HG03108 (cell line): Measurements from ENCODE around the gene SLC25A33.
"Not testable (repeated sequence)": the region's sequence is repeated elsewhere in the genome, so short reads cannot be mapped to it uniquely, and the experiment has no call there.

Experiments
- ATAC-seq: cut with Tn5 transposase; IDR thresholded peaks from one replicate; pipeline ENCODE4 v1.9.1; 2021; ENCODE audit warnings: moderate library complexity; ENCODE audit not compliant: unreplicated experiment

The SLC25A33 gene, protein sequence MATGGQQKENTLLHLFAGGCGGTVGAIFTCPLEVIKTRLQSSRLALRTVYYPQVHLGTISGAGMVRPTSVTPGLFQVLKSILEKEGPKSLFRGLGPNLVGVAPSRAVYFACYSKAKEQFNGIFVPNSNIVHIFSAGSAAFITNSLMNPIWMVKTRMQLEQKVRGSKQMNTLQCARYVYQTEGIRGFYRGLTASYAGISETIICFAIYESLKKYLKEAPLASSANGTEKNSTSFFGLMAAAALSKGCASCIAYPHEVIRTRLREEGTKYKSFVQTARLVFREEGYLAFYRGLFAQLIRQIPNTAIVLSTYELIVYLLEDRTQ

DNA sequence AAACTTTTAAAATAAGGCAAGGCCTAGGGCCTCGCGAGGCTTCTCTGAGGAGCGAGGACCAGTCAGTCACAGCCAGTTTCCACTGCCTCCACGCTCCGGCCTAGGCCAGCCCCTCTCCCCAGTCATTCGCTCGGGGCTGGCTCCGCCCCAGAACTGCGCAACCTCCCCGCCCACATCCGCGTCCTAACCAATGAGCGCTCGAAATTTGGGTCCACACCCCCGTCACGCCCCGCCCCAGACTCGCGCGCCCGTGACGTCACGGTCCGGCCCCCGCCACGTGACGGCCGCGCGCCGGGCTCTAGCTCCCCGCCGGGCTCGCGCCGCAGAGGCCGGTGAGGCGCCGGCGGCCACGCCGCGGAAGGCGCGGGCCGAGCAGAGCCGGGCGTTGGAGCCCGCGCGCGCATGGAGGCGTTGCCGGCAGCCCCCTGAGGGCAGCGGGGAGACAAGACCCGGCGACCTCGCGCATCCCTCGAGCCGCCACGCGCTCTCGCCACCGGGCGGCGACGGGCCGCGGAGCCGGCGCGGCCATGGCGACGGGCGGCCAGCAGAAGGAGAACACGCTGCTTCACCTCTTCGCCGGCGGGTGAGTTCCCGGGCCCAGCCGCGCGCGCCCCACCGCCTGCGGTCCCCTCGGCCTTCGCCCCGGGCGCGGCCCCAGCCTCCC, at the start of gene SLC25A33:
SLC25A33 (plus strand) TSS at position 301 of the 664 bp plus-strand sequence; CDS start at position 528, 227 bp downstream.
- ATAC-seq: peak; percentile 96

DNA sequence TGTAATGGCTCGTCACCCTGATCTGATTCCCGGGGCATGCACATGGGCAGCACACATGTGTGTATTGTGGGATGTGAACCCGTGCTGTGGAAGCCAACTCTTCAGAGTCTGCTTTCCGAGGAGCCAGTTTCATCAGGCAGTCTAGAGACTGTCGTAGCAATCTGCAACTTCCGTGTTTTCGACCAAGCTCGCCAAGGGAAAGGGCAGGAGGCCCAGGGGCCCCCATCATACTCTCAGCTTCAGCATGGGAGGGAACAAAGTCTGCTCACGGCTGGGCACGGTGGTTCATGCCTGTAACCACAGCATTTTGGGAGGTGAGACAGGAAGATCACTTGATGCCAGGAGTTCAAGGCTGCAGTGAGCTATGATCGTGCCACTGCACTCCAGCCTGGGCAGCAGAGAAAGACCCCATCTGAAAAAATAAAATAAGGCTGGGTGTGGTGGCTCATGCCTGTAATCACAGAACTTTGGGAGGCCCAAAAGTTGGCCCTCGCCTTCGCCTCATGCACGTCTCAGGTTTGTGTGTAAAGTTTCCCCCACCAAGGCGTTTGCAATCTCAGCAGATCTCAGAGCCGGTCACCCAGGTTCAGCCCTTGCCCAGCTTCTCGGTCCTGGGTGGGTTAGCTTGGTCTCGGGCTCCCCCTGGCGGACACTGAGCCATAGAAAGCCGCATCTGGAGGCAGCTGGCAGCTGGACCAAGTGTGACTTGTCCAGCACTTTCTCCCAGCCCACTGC, 48.5 kb upstream of the SLC25A33 start:
- ATAC-seq: no peak

DNA sequence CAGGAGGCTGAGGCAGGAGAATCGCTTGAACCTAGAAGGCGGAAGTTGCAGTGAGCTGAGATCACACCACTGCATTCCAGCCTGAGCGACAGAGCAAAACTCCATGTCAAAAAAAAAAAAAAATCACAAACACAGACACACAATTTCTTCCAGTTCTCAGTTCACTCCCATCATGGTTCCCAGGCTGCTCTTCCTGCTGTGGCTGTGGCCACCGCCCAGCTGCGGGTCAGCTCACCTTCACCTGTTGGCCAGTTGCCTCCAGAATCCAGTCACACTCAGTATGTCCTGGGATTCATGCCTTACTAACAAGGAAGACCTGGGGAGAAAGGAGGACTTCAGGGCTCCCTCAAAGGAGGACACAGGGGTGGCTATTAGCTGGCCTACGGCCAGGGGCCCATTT, 45.9 kb upstream of the SLC25A33 start:
- no peak for ATAC-seq

DNA sequence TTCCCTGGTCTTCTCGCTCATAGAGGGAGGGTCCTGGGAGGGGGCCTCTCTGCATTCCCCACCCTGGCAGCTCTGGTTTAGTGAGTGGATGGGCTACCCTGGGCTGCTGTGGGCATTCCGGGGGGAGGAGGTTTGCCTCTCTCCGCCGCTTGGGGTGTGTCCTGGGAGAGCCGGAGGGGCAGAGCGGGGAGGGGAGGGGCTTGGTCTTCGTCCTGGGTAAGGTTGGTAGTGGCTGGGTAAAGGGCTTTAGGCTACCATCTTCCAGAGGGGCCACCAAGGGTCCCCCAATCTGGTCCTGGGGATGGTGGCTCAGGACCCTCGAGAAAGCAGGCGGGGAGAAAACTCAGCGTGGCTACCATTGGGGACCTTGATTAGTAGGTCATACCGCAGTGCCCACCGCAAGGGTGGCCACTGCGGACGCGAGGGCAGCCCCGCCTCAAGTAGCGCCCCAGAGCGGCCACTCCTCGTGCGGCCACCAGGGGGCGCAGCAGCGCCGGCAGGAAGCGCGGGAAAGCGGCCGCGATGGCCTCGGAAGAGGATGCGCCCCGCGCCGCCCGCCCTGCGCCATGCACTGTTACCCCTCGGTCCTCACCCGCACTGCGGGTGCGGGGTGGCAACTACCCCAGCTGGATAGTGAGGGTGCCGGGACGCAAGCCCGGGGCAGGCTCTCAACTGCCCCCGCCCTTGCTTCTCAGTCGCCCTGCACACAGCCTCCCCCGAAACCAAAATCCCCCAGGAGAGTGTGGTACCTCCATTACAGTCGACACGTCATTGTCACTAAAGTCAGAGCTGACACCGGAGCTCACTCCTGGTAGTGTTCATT, 44.1 kb upstream of the SLC25A33 start:
- peak; percentile 49 for ATAC-seq

DNA sequence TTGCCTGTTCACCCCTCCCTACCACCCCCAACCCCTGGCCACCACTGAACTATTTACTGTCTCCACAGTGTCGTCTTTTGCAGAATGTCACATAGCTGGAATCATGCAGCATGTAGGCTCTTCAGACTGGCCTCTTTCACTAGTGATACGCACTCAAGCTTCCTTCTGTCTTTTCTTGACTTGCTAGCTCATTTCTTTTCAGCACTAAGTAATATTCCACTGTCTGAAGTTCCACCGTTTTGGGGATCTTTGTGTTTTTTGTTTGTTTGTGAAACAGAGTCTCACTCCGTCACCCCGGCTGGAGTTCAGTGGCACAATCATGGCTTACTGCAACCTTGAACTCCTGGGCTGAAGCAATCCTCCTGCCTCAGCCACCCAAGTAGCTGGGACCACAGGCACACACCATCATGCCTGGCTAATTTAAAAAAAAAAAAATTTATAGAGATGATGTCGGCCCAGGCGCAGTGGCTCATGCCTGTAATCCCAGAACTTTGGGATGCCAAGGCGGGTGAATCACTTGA, 43.4 kb upstream of the SLC25A33 start:
- ATAC-seq: no peak

DNA sequence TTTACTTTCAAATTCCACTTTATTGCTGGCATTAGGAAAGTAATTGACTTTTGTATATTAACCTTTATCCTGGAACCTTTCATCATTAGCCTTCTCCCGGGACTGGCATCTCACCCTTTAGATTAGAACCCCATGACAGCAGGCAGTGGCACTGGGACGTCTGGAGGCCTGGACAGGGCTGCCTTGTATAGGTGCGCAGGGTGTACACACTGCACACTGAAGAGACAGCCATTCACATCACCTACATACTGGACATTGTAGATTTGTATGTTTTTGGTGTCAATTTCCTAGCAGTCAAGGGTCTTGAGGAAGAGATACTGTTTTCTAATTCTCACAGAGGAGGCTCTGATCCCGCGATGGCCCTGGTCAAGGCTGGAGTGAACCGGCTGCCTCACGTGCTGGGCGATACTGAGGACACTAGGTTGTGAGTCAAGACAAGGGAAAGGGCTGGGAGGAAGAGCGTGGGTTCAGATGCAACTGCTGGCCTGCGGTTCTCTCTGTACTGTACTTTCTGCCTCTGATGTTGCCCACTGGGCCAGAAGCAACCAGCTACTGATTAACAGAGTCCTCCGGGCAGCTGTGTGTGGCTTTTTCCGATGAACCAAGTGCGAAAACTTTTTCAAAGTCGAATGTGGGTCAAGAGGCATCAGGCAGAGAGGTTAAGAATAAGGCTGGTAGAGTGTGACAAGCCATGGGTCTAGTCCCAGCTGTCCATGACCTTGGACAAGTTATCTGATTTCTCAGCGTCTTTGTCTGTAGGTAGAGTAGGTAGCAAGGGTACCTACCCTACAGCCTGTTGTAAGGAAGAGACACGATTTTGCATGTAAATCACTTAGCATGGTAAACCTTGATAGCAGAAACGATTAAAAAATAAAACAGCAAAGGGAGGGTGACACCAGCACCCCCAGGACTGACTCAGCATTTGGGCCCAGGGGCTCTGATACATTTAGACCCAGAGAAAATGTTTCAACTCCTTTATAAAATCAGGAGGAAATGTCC, 38.2 kb upstream of the SLC25A33 start:
- ATAC-seq: no peak

DNA sequence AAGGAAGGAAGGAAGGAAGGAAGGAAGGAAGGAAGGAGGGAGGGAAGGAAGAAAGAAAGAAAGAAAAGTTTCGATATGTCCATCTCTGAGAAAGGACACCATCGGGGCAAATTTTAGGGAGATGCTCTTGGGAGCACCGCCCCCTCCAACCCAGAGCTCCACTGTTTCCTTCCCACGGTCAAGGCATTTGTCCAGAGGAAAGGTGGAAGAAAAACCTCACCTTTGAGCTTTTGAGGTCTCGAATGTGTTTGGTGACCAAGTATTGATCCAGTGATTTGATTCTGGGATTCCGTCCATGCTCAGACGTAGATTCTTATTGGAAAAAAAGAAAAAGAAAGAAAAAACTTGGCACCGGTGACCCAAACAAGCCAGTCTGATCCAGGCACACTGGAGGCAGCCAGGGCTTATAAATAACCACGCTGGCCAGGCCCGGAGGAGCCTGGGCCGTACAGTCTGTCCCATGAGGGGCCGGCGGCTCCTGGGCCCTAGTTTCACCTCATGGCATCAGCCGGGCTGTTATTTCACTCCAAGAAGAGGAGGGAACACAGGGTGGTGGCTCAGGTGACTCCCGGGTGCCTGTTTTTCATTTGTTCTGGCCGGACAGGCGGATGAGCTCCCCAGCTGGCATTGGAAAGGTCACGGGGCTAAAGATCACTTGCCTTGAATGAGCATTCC, 36.1 kb upstream of the SLC25A33 start:
- no peak for ATAC-seq

DNA sequence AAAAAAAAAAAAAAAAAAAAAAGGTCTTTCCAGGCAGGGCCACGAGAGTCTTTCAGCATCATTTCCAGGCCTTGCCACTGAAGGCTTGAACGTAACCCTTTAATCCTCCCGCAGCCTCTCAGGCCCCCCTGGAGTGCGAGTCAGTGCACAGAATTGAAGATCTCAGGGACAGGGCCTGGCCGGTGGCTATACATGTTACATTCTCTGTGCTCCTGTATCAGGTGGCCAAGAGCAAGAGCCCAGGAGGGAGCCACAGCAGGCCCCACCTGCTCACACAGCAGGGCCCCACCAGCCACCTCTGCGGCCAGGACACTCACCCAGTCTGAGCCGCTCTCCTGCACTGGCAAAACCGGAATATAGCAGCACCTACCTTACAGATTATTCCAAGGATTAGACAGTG, 34.1 kb upstream of the SLC25A33 start:
- no peak for ATAC-seq

DNA sequence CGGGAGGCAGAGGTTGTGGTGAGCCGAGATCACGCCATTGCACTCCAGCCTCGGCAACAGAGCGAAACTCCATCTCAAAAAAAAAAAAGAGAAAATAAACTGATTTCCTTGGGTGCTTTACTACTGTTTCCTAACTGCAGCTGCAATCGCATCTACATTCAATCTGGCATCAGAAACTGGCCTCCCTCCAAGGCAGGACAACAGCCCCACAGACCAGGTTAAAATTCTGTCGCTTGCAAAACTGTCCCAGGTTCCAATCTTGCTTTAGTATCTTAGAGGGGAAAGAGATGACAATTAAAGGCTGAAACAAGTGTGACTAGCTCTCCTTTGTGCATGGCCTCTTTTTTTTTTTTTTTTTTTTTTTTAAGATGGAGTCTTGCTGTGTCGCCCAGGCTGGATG, 32.4 kb upstream of the SLC25A33 start:
- no peak for ATAC-seq

DNA sequence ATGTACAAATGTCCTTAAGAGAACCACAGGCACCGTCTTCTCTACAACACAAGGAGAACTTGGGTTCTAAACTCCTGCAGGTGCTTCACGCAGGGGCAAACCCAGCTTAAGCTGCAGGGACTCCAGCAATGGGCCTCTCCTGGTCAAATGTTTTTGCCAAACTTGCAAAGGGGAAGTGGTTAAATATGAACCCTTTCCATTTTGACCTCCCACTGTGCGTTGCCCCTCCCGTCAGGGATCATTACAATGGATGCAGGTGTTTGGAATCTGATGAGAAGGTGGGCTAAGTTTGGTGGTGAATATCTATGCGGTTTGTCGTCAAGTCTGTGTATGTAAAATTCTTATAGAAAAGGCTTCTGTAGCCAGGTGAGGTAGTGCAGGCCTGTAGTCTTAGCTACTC, 29.1 kb upstream of the SLC25A33 start:
- no peak for ATAC-seq

DNA sequence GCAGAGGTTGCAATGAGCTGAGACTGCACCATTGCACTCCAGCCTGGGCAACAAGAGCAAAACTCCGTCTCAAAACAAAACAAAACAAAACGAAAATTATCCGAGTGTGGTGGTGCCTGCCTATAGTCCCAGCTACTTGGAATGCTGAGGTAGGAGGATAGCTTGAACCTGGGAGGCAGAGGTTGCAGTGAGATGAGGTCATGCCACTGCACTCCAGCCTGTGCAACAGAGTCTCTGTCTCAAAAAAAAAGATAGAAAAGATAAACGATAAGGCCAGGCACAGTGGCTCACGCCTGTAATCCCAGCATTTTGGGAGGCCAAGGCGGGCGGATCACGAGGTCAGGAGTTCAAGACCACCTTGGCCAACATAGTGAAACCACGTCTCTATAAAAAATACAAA, 23.7 kb upstream of the SLC25A33 start:
- not testable (repeated sequence) for ATAC-seq

DNA sequence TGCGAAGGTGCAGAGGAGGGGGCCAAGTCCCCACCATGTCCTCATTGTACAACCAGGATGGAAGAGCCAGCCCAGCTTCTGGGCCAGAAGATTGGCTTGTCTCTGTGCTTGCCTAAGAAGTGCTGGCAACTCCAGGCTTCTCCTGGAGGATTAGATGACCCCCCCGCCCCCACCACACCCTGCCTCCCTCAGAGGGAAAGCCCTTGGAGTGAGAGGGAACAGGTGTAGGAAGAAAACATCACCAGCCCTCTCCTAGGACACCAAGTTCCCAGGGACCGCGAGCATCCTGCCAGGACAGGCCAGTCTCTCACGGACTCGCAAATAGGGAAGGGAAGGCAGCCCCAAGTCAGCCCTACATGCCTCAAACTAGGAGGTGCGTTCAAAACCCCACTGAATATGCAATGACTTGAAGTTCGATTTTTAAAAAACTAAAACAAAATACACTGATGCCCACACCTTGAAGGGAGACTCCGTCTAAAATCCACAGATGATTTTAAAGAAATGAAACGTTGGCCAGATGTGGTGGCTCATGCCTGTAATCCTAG, 20.7 kb upstream of the SLC25A33 start:
- no peak for ATAC-seq

DNA sequence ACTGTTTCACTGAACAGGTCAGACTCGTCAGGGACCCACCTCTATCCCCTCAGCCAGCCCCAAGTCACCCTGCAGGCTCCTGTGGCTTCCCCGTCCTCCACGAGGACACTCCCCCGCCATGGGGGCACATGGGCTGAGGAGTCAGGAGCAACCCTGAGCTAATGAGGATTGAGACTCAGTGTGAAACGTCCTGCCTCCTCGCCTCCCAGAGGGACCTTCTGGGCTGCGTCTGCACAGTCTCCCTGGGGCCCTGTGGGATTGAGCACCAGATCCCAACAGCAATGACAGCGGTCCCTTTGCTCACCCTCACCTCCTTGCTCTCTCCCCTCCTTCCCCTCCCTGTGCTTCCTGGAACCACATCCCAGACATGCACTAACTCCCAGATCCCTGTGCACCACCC, 18.9 kb upstream of the SLC25A33 start:
- no peak for ATAC-seq

DNA sequence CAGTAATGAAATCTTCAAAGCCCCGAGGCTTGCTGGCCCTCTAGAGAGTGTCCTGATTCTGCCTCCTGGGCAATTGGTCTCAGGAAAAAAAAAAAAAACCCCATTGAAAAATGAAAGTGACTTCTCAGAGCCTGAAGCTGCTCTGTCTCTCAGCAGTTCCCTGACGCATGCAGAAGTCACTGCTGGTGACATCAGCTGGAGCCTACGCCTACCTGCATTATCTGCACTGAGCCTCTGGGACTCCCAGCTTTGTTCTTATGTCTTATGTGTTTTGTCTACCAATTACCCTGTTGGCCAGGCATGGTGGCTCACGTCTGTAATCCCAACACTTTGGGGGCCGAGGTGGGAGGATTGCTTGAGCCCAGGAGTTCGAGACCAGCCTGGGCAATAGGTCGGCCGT, 10.1 kb upstream of the SLC25A33 start:
- ATAC-seq: no peak

DNA sequence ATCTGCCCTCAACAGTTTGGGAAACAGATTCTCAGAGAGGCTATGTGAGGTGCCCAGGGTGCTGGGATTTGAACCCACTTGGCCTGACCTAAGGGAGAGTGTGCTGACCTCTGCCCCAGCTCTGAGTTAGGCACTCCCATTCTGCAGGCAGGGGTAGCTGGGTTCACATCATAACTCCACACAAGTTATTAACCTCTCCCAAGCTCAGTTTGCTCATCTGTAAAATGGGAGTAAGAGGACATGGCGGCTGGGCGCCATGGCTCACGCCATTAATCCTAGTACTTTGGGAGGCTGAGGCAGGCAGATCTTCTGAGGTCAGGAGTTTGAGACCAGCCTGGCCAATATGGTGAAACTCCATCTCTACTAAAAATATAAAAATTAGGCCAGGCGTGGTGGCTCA, 8.9 kb upstream of the SLC25A33 start:
- ATAC-seq: no peak

DNA sequence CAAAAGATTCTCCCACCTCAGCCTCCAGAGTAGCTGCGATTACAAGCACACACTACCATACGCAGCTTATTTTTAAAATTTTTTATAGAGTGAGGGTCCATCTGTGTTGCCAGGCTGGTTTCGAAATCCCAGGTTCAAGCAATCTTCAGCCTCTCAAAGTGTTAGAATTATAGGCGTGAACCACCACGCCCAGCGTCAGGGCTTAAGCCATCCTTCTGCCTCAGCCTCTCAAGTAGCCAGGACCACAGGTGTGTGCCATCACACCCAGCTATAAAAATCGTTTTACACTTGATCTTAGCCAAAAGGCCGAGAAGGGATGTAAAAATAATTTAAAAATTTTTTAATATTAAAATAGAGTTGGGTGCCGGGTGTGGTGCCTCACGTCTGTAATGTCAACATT, 4.3 kb upstream of the SLC25A33 start:
- no peak for ATAC-seq

DNA sequence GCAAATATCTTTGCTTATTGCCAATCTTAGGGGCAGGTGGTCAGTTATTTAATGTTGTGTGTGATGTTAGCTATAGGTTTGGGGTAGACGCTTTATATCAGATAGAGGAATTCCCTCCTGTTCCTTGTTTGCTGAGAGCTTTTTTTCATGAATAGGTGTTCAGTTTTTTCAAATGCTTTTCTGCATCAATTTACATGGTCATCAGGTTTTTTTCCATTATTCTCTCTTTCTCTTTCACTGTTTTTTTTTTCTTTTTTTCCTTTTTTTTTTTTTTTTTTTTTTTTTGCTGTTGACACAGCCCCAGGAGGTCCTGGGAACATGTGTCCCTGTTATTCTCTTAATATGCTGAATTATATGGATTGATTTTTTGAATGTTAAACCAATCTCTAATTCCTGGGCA, 3.0 kb upstream of the SLC25A33 start:
- no peak for ATAC-seq

DNA sequence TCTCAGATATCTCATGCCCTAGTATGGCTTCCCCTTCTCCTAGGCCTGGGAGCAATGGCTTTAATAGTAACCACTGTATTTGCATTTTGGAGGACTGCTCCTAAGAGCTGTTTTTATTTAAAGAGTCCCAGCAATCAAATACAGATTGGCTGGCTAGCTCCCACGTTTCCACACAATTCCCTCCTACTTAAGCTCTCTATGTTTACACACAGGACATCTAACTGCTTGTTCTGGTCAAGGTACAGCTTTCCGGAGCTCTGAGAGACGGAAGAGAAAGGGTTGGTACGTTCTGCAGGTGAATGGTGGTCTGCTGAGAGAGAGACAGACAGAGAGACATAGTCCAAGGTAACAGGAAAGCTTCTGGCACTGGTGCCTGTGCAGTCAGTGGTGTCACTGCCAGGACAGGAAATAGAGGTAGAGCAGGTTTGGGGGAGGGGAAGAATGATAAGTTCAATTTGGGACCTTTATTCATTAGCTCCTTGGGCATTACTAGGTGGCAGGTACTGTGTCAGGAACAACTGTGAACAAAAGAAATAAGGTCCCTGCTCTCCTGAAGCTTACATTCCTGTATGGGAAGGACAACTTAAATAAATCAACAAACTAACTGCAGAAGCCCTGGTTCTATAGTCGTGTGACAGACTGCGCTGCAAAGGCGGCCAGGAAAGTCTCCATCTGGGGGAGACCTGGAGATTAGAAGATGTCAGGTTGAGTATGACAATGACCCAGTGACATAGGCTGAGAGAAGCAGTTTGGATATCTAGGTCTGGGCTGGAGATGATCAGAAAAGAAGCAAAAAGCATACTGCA, 1.2 kb upstream of the SLC25A33 start:
- no peak for ATAC-seq
